Measurements from ENCODE around the gene OR2L8. TPM values are rescaled to one million over a fixed set of nuclear protein-coding genes. Genes with fewer than 3 reads are reported as not detected.

Gene OR2L8, protein sequence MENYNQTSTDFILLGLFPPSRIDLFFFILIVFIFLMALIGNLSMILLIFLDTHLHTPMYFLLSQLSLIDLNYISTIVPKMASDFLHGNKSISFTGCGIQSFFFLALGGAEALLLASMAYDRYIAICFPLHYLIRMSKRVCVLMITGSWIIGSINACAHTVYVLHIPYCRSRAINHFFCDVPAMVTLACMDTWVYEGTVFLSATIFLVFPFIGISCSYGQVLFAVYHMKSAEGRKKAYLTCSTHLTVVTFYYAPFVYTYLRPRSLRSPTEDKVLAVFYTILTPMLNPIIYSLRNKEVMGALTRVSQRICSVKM
- total RNA-seq, result not detected

DNA sequence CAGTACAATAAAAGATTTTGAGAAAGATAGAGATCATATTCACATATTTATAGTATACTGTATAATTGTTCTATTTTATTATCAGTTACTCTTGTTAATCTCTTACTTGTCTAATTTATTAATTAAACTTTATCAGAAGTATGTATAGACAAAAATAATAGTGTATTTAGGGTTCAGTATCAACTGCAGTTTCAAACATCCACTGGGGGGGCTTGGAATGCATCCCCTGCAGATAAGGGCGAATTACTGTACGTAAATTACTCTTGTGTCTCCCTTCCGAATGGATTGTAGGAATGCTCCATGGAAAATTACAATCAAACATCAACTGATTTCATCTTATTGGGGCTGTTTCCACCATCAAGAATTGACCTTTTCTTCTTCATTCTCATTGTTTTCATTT, at the start of gene OR2L8:
OR2L8 (plus strand) TSS at position 301 of the 400 bp plus-strand sequence; CDS start at position 301, 0 bp downstream.
- H3K4me3 ChIP-seq (ENCODE audit: low read depth, poor library complexity, severe bottlenecking), result no peak within 1 kb of the TSS
- DNase-seq (ENCODE audit: low spot score in 2 of 2), result no peak
- 74 to 82% methylated on average over 3 of the region's 3 CpGs for WGBS, 2 donors
- TF ChIP-seq, protein P1, sequence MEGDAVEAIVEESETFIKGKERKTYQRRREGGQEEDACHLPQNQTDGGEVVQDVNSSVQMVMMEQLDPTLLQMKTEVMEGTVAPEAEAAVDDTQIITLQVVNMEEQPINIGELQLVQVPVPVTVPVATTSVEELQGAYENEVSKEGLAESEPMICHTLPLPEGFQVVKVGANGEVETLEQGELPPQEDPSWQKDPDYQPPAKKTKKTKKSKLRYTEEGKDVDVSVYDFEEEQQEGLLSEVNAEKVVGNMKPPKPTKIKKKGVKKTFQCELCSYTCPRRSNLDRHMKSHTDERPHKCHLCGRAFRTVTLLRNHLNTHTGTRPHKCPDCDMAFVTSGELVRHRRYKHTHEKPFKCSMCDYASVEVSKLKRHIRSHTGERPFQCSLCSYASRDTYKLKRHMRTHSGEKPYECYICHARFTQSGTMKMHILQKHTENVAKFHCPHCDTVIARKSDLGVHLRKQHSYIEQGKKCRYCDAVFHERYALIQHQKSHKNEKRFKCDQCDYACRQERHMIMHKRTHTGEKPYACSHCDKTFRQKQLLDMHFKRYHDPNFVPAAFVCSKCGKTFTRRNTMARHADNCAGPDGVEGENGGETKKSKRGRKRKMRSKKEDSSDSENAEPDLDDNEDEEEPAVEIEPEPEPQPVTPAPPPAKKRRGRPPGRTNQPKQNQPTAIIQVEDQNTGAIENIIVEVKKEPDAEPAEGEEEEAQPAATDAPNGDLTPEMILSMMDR (IDR thresholded peaks at IDR 0.05), result no peak
- TF ChIP-seq POLR2A (IDR thresholded peaks at IDR 0.05), result no peak
- intact Hi-C loops (cut with DNase I; ENCODE audit: low total_unique reads), result no loop called here

DNA sequence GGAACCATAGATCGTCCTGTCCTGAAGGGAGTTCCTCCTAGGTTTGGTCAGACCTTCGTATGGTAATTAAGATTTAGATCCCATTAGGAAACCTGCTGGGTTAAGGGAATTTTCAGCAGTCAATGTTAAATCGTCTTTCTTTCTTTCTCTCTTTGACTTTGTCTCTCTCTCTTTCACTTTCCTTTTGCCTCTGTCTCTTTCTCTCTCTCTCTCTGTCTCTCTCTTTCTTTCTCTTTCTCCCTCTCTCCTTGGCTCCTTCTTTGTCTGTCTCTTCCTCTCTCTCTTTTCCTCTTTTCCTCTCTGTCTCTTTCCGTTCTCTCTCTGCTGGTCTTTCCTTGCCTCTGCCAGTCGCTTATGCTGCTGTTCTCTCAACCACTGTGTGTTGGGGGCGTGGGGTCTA, 44.5 kb upstream of the OR2L8 start:
- no peak overlapping the region for H3K4me3 ChIP-seq (ENCODE audit: low read depth, poor library complexity, severe bottlenecking)
- WGBS, 2 donors, result 83 to 88% methylated on average over 6 of the region's 6 CpGs
- TF ChIP-seq POLR2A (IDR thresholded peaks at IDR 0.05), result no peak
- TF ChIP-seq, protein P1 (IDR thresholded peaks at IDR 0.05), result no peak
- DNase-seq (ENCODE audit: low spot score in 2 of 2), result no peak
- intact Hi-C loops (cut with DNase I; ENCODE audit: low total_unique reads), result no loop called here

DNA sequence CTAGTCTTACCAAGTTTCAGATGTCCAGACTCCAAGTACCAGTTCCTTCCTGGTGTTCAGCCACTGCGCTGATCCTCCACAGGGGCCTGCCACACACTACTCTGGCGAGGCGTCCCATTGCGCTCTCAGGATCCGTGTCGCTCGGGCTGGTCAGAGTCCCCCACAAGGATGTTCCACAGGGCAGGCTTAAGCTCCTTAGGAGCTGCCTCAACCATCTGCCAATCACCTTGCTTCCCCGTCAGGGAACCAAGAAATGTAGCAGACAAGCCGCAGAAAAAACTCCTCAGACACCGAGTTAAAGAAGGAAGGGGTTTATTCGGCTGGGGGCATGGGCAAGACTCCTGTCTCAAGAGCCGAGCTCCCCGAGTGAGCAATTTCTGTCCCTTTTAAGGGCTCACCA, 43.5 kb upstream of the OR2L8 start:
- no peak overlapping the region for H3K4me3 ChIP-seq (ENCODE audit: low read depth, poor library complexity, severe bottlenecking)
- WGBS, 2 donors, result 87% methylated on average over 13 of the region's 13 CpGs
- no peak for DNase-seq (ENCODE audit: low spot score in 2 of 2)
- intact Hi-C loops (cut with DNase I; ENCODE audit: low total_unique reads), result no loop called here
- TF ChIP-seq, protein P1 (IDR thresholded peaks at IDR 0.05), result no peak
- TF ChIP-seq POLR2A (IDR thresholded peaks at IDR 0.05), result no peak

- TF ChIP-seq, protein P1 (IDR thresholded peaks at IDR 0.05), result no peak
- no peak for TF ChIP-seq POLR2A (IDR thresholded peaks at IDR 0.05)
- no peak overlapping the region for H3K4me3 ChIP-seq (ENCODE audit: low read depth, poor library complexity, severe bottlenecking)
- intact Hi-C loops (cut with DNase I; ENCODE audit: low total_unique reads), result no loop called here
- no peak for DNase-seq (ENCODE audit: low spot score in 2 of 2)
- WGBS, 2 donors, result 56 to 63% methylated on average over 9 of the region's 9 CpGs
Observed at GRCh38 chr1:247905910-247906503, 42.7 kb upstream of the OR2L8 start.

- DNase-seq (ENCODE audit: low spot score in 2 of 2), result no peak
- intact Hi-C loops (cut with DNase I; ENCODE audit: low total_unique reads), result no loop called here
- WGBS, 2 donors, result 41 to 48% methylated on average over 7 of the region's 7 CpGs
- H3K4me3 ChIP-seq (ENCODE audit: low read depth, poor library complexity, severe bottlenecking), result no peak overlapping the region
- no peak for TF ChIP-seq POLR2A (IDR thresholded peaks at IDR 0.05)
- TF ChIP-seq, protein P1 (IDR thresholded peaks at IDR 0.05), result no peak
Observed at GRCh38 chr1:247906504-247907047, 42.1 kb upstream of the OR2L8 start.

All from lower leg skin (tissue), 4 donors.